GM10266 (cell line): ENCODE results near the gene POM121L2.

Source experiments
- DNase-seq: peaks from one replicate; pipeline ENCODE4 v3.0.0; 2012; ENCODE audit errors: extremely low spot score
- TF ChIP-seq, protein P1 (sequence below): IDR thresholded peaks from 2 replicates; pipeline ENCODE4 v1.5.1; 2012; ENCODE audit warnings: mild to moderate bottlenecking, low read depth; ENCODE audit not compliant: control insufficient read depth, insufficient read depth; ENCODE audit errors: missing control alignments

The POM121L2 gene

DNA sequence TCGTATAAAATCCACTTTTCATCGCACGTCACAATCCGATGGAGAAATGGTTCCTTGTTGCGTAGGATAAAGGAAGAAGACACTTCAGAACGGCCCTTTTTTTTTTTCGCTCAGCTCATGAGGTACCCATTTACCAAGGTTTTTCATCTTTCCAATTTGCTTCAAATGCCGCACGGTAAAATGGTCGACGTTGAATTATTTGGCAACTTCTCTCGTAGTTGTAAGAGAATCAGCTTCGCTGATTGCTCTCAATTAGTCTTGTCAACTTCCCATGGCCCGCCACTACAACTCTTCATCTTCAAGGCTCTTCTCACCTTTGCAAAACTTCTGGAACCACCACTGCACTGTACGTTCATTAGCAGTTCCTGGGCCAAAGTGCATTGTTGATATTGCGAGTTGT is 28.8 kb downstream of the POM121L2 start:
- TF ChIP-seq, protein P1, sequence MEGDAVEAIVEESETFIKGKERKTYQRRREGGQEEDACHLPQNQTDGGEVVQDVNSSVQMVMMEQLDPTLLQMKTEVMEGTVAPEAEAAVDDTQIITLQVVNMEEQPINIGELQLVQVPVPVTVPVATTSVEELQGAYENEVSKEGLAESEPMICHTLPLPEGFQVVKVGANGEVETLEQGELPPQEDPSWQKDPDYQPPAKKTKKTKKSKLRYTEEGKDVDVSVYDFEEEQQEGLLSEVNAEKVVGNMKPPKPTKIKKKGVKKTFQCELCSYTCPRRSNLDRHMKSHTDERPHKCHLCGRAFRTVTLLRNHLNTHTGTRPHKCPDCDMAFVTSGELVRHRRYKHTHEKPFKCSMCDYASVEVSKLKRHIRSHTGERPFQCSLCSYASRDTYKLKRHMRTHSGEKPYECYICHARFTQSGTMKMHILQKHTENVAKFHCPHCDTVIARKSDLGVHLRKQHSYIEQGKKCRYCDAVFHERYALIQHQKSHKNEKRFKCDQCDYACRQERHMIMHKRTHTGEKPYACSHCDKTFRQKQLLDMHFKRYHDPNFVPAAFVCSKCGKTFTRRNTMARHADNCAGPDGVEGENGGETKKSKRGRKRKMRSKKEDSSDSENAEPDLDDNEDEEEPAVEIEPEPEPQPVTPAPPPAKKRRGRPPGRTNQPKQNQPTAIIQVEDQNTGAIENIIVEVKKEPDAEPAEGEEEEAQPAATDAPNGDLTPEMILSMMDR: no peak
- DNase-seq: no peak

DNA sequence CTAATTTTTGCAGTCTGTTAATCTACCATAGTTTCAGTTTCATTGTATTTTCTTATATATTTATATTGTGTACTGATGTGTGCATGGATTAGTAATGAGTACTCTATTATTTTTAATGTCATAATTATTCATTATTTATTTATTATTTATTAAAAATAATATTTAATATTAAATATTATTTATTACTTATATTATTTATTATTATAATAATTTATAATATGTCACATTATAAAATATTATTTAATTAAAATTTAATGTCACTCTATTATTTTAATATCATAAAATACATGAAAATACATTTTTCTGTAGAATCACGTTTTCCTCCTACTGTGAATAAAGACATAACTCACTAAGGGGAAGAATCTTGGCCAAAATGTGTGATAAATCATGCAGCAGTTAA is 30.5 kb downstream of the POM121L2 start:
- TF ChIP-seq, protein P1: no peak
- no peak for DNase-seq

DNA sequence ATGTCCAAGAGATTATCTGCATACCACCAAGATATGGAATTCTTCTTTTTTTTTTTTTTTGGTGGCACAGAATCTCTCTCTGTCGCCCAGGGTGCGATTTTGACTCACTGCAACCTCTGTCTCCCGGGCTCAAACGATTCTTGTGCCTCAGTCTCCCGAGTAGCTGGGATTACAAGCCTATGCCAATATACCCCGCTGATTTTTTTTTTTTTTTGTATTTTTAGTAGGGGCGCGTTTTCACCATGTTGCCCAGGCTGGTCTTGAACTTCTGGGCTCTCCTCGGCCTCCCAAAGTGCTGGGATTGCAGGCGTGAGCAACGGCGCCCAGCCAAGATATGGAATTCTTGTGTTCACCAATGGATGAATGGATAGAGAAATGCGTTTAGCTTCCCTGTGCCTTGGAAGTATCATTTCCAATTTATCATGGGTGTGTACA is 31.0 kb downstream of the POM121L2 start:
- TF ChIP-seq, protein P1: no peak
- DNase-seq: no peak

DNA sequence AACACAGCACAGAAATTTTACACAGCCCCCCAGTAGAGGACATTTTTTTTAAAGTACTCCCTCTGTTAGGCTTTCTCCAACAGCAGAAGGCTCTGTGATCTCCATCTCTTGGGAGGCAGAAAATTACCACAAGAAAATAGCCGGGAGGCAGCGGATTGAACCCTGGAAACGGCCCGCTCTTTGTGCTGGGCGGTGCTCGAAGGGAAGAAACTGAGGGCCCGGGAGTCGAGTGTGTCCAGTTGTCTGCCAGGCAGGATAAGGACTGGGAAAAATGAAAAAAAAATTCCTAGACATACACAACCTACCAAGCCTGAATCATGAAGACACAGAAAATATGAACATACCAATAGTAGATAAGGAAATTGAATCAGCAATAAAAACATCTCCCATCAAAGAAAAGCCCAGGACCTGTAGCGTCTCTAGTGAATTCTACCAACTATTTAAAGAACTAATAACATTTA is 31.5 kb downstream of the POM121L2 start:
- no peak for DNase-seq
- TF ChIP-seq, protein P1: no peak

DNA sequence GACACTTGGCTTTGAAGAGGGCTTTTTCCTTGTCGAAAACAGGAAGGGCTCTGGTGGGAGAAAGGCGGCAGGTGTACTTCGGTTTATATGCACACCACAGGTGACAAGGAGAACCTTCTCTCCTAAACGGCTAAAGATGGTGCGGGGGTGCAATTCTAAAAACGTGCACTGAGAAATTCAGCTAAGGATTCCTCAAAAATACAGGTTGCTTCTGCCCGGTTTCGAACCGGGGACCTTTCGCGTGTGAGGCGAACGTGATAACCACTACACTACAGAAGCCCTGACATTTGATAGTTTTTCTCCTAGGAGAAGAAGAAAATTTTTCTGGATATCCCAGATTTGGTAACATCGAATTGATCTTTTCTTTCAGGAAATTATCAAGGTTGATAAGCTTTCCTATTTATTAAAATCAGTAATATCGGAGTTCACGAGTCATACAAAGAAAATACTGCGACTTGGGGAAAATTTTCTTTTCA is 32.0 kb downstream of the POM121L2 start:
- no peak for DNase-seq

DNA sequence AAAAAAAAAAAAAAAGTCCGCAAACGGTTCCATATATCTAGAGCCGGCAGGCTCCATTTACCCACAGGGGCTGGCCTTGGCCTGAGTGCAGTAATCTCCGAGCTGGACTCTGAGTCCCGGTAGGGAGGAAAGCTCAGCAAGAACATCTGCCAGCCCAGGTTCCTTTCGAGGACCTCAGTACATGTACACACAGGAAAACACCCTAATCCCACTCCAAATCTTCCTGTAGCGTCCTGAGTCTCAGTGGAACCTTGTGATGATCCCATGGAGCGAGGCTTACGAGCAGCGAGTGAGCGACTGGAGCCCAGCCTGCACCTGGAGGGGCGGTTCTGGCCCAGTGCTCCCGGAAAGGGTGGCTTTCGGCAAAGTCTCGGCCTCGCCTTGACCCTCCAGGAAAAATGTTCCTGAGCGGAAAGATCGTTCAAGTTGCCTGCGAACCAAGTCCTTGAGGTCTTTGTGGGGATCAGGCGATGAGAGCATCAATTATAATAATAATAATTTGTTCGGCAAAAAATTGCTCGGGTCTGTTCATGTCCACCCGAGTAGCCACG is 32.5 kb downstream of the POM121L2 start:
- DNase-seq: no peak
- TF ChIP-seq, protein P1: no peak

More for the DNA sequence above, 32.0 kb downstream of the POM121L2 start:
- TF ChIP-seq, protein P1: no peak
